HEK293T (cell line): ENCODE results near the gene RNF150.

ENCODE experiments used
- BHLHE40 ChIP-seq: fragments of 450-650 bp; IDR thresholded peaks from 2 replicates; pipeline ENCODE4 v1.6.1; 2016; ENCODE audit warnings: mild to moderate bottlenecking, moderate library complexity, borderline replicate concordance
- CTBP1 ChIP-seq: fragments of 450-650 bp; IDR thresholded peaks from 2 replicates; pipeline ENCODE4 v1.6.1; 2016; ENCODE audit warnings: borderline replicate concordance
- ELF4 ChIP-seq: fragments of 450-650 bp; IDR thresholded peaks from 2 replicates; pipeline ENCODE4 v1.6.1; 2017; ENCODE audit warnings: antibody characterized with exemption
- FOXA1 ChIP-seq: fragments of 450-650 bp; IDR thresholded peaks from 2 replicates; pipeline ENCODE4 v1.6.1; 2016; ENCODE audit warnings: mild to moderate bottlenecking
- FOXK2 ChIP-seq: fragments of 450-650 bp; IDR thresholded peaks from 2 replicates; pipeline ENCODE4 v1.6.1; 2016; ENCODE audit warnings: mild to moderate bottlenecking
- FOXM1 ChIP-seq: fragments of 450-650 bp; IDR thresholded peaks from 2 replicates; pipeline ENCODE4 v1.6.1; 2017; ENCODE audit warnings: mild to moderate bottlenecking, borderline replicate concordance
- HDGF ChIP-seq: fragments of 450-650 bp; IDR thresholded peaks from 2 replicates; pipeline ENCODE4 v1.6.1; 2017; ENCODE audit warnings: antibody characterized with exemption, borderline replicate concordance
- SP1 ChIP-seq: fragments of 450-650 bp; IDR thresholded peaks from 2 replicates; pipeline ENCODE4 v1.6.1; 2017
- SUZ12 ChIP-seq: fragments of 450-650 bp; IDR thresholded peaks from 2 replicates; pipeline ENCODE4 v1.6.1; 2016; ENCODE audit warnings: mild to moderate bottlenecking
- TARDBP ChIP-seq: fragments of 450-650 bp; IDR thresholded peaks from 2 replicates; pipeline ENCODE4 v1.6.1; 2016
- ZNF384 ChIP-seq: fragments of 450-650 bp; IDR thresholded peaks from 2 replicates; pipeline ENCODE4 v1.6.1; 2016

DNA sequence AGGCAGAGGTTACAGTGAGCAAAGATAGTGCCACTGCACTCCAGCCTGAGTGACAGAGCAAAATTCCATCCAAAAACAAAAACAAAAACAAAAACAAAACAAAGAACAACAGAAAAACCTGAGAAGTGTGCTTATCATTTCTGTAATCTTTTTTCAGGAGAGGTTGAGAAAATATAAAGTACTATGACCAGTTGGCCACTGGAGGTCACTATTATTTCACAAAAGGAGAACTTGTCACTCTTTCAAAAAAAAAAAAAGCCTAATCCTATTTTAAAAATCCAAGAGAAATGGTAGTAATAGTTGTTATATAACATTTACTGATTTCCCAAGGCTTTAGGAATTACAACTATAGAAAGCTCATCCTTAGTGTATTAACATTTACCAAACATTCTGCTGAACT is 24.9 kb upstream of the RNF150 start:
- no peak for TF ChIP-seq SP1
- TF ChIP-seq FOXM1, result no peak
- no peak for TF ChIP-seq SUZ12
- no peak for TF ChIP-seq FOXA1
- TF ChIP-seq FOXK2, result no peak
- no peak for TF ChIP-seq TARDBP
- TF ChIP-seq BHLHE40, result no peak
- no peak for TF ChIP-seq CTBP1
- peak; percentile 96 for TF ChIP-seq ZNF384
- TF ChIP-seq HDGF, result no peak
- TF ChIP-seq ELF4, result no peak
